ENCODE measurements around the gene UBE2N. TPM values are rescaled to one million over a fixed set of nuclear protein-coding genes. Genes with fewer than 3 reads are reported as not detected.

Gene UBE2N
- total and polyA plus RNA-seq, 2 of the 8 experiments (the other 6 are each of a cell fraction or from before 2014, with no cell fraction given), result 108 to 225 TPM

DNA sequence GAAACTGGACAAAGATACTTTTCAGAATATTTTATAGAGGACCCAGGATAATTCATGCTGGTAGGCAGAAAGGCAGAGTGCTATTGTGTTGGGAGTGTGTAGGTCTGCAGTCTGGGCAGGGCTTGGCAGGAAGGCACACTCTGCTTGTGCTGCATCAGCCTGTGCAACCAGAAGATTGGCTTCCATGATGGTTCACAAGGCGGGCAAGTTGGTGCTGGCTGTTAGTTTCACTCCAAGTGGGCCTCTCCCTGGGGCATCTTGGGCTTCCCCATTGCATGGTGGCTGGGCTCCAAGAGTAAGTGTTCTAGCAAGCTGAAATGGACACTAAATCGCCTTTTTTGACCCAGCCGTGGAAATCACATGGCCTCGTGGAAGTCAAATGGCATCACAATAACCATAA lies 1.8 kb upstream of the UBE2N start (continued):
- TF ChIP-seq, protein P1, sequence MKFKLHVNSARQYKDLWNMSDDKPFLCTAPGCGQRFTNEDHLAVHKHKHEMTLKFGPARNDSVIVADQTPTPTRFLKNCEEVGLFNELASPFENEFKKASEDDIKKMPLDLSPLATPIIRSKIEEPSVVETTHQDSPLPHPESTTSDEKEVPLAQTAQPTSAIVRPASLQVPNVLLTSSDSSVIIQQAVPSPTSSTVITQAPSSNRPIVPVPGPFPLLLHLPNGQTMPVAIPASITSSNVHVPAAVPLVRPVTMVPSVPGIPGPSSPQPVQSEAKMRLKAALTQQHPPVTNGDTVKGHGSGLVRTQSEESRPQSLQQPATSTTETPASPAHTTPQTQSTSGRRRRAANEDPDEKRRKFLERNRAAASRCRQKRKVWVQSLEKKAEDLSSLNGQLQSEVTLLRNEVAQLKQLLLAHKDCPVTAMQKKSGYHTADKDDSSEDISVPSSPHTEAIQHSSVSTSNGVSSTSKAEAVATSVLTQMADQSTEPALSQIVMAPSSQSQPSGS (IDR thresholded peaks at IDR 0.05; ENCODE audit: low read length), result no peak
- no peak for TF ChIP-seq HDAC2 (IDR thresholded peaks at IDR 0.05; ENCODE audit: borderline replicate concordance in 1 of 2, low read depth in 2 of 2, low read length in 2 of 2)
- TF ChIP-seq GTF2F1 (IDR thresholded peaks at IDR 0.05; ENCODE audit: borderline replicate concordance, low read depth, low read length), result no peak
- TF ChIP-seq BRCA1 (IDR thresholded peaks at IDR 0.05; ENCODE audit: low read depth, low read length), result no peak
